Left lung (tissue), 10 donors: ENCODE results near the gene MARVELD3. TPM values are rescaled to one million over a fixed set of nuclear protein-coding genes. Genes with fewer than 3 reads are reported as not detected.
A peak's percentile ranks its signal among the peaks of the same experiment; 100 is the strongest.
"Not testable (repeated sequence)": the region's sequence is repeated elsewhere in the genome, so short reads cannot be mapped to it uniquely, and the experiment has no call there.

ENCODE experiments used
- ATAC-seq: fragments of 200-7000 bp; cut with Tn5 transposase; one replicate; pipeline ENCODE4 v1.9.1; 2020; ENCODE audit warnings: moderate library complexity
- DNase-seq, 4 donors: peaks; one replicate each; pipeline ENCODE4 v3.0.0-alpha.2; 2013 to 2020
- H3K27ac ChIP-seq, 2 donors: fragments of 200-600 bp; sonication (generic) in 1 of 2; one replicate each; pipeline versions ENCODE4 v1.5.0 to v1.8.0; 2020 to 2021
- H3K27me3 ChIP-seq, 2 donors: fragments of 200-600 bp; sonication (generic) in 1 of 2; one replicate each; pipeline versions ENCODE4 v1.5.0 to v1.8.0; 2020 to 2021
- H3K36me3 ChIP-seq, 2 donors: fragments of 200-600 bp; sonication (generic) in 1 of 2; one replicate each; pipeline versions ENCODE4 v1.5.0 to v1.8.0; 2020 to 2021
- H3K4me1 ChIP-seq, 2 donors: fragments of 200-600 bp; one replicate each; pipeline ENCODE4 v1.8.0; 2021
- H3K4me3 ChIP-seq, 2 donors: fragments of 200-600 bp; sonication (generic) in 1 of 2; one replicate each; pipeline versions ENCODE4 v1.5.0 to v1.8.0; 2020 to 2021; ENCODE audit warnings: mild to moderate bottlenecking in 1 of 2
- H3K9me3 ChIP-seq, 2 donors: fragments of 200-600 bp; sonication (generic) in 1 of 2; one replicate each; pipeline versions ENCODE4 v1.5.0 to v1.8.0; 2020 to 2021
- CTCF ChIP-seq, 2 donors: fragments of 200-600 bp; sonication (generic) in 1 of 2; IDR thresholded peaks; one replicate each; pipeline versions ENCODE4 v1.5.0 to v1.8.0; 2021; ENCODE audit warnings: antibody characterized with exemption in 2 of 2
- intact Hi-C, 2 donors: fragments of 100-400 bp; cut with DNase I; formaldehyde crosslinking; loops; one replicate each; pipeline versions ENCODE4 v1.11.2 to v1.14.2; 2022
- polyA plus RNA-seq, 6 donors: library from polyadenylated mRNA; unstranded; fragments of 120-200 nt; gene quantifications; one replicate each; pipeline ENCODE4 v1.2.1, GENCODE V29; 2013; ENCODE audit not compliant: insufficient read length in 6 of 6
- total RNA-seq, 2 donors: library from RNA; stranded (reverse); fragmentation: NEBNext Ultra II Directional; extraction: Animal tissue kit (Norgen Biotek cat#: 25700); gene quantifications; one replicate each; pipeline ENCODE4 v1.2.1, GENCODE V29; 2021
- donor health status: DM: no; HTN: yes; CAD: no.
- donor health status: DM: no; HTN: no; CAD: no.

The MARVELD3 gene
- total and polyA plus RNA-seq, 8 donors, result 7.5 to 12.0 (median 7.9) TPM

- DNase-seq (no peak), ATAC-seq (peak; percentile 19)
- intact Hi-C loops, result no loop called here
- H3K9me3 ChIP-seq, result no peaks in the 10 kb centered on the region
- H3K27me3 ChIP-seq, result no peaks in the 10 kb centered on the region
- no peak overlapping the region for H3K27ac ChIP-seq
- no peaks in the 10 kb centered on the region for H3K36me3 ChIP-seq
- no peaks in the 10 kb centered on the region for H3K4me1 ChIP-seq
- H3K4me3 ChIP-seq, result no peak overlapping the region
- no peak for TF ChIP-seq CTCF (IDR thresholded peaks at IDR 0.05)
These were observed 40.7 kb upstream of the MARVELD3 start for GRCh38 chr16:71585318-71585703.

GRCh38 chr16:71589334-71589733, 36.6 kb upstream of the MARVELD3 start:
- H3K4me3 ChIP-seq, H3K4me1 ChIP-seq, H3K27ac ChIP-seq, ATAC-seq, H3K36me3 ChIP-seq, H3K27me3 ChIP-seq, intact Hi-C loops, H3K9me3 ChIP-seq, DNase-seq: not testable (repeated sequence)

- ATAC-seq, H3K4me1 ChIP-seq, H3K27ac ChIP-seq, H3K9me3 ChIP-seq, H3K36me3 ChIP-seq, intact Hi-C loops, H3K4me3 ChIP-seq, DNase-seq, H3K27me3 ChIP-seq: not testable (repeated sequence)
These were observed 35.9 kb upstream of the MARVELD3 start for GRCh38 chr16:71590071-71590470.

GRCh38 chr16:71590584-71590983, 35.4 kb upstream of the MARVELD3 start:
- TF ChIP-seq CTCF (IDR thresholded peaks at IDR 0.05), result no peak
- H3K27ac ChIP-seq, result no peak overlapping the region
- no peak for ATAC-seq

GRCh38 chr16:71591917-71592316, 34.1 kb upstream of the MARVELD3 start:
- H3K4me3 ChIP-seq, result no peak overlapping the region
- H3K27ac ChIP-seq, result no peak overlapping the region
- TF ChIP-seq CTCF (IDR thresholded peaks at IDR 0.05), result no peak
- no peaks in the 10 kb centered on the region for H3K4me1 ChIP-seq
- no peak for DNase-seq
- no peaks in the 10 kb centered on the region for H3K9me3 ChIP-seq
- intact Hi-C loops, result no loop called here
- no peak for ATAC-seq
- no peaks in the 10 kb centered on the region for H3K27me3 ChIP-seq
- H3K36me3 ChIP-seq, result no peaks in the 10 kb centered on the region

More at GRCh38 chr16:71590584-71590983, 35.4 kb upstream of the MARVELD3 start:
- Histone ChIP-seq H3K9me3 (no peaks in the 10 kb centered on the region), H3K4me3 (no peak overlapping the region), H3K27me3 (no peaks in the 10 kb centered on the region), H3K4me1 (no peaks in the 10 kb centered on the region), H3K36me3 (no peaks in the 10 kb centered on the region)
- intact Hi-C loops, result no loop called here
- DNase-seq, result no peak

- Histone ChIP-seq H3K36me3 (no peaks in the 10 kb centered on the region), H3K4me3 (no peak overlapping the region), H3K27ac (no peak overlapping the region), H3K27me3 (no peaks in the 10 kb centered on the region), H3K4me1 (no peaks in the 10 kb centered on the region), H3K9me3 (no peaks in the 10 kb centered on the region)
- intact Hi-C loops, result no loop called here
- no peak for TF ChIP-seq CTCF (IDR thresholded peaks at IDR 0.05)
- no peak for DNase-seq
- no peak for ATAC-seq
These were observed 32.7 kb upstream of the MARVELD3 start for GRCh38 chr16:71593048-71593999.
